GM12864 (cell line): ENCODE data around the gene TAL2.

Experiments used
- DNase-seq: peaks from one replicate; pipeline ENCODE4 v3.0.0-alpha.2; 2011; ENCODE audit warnings: low read depth
- H3K4me3 ChIP-seq: 2 replicates; pipeline ENCODE4 v1.5.1; 2011; ENCODE audit warnings: mild to moderate bottlenecking, low read depth, low read length, control low read depth
- TF ChIP-seq, protein P1 (sequence below): IDR thresholded peaks from 2 replicates; pipeline ENCODE4 v1.5.1; 2011; ENCODE audit warnings: low read depth, mild to moderate bottlenecking, moderate library complexity, low read length, control low read depth, inconsistent platforms; ENCODE audit errors: missing control alignments

Gene TAL2

DNA sequence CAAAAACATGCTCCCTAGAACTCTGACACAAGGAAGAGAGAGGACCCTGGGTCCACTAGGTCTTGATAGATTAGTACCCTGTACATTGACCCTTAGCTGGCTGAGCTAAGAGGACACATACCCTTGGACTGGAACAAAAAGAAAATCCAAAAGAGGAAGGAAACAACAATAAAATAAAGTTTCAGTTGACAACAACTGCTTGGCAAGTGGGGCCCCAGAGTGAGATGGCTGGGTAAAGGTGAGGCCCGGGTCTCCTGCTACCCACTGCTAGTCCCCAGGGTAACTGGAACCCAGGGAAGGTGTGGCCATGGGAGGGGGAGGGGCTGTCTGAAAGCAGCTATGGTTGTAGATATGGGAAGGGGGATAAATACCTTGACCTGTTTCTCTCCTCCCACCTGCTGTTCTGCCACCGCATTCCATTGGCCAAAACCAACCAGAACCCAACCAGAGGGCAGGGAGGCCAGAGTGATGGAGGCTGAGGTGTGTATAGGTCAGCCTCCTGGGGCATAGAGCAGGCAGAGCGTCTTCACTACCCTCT, 11.7 kb downstream of the TAL2 start:
- H3K4me3 ChIP-seq = no peak overlapping the region
- TF ChIP-seq, protein P1, sequence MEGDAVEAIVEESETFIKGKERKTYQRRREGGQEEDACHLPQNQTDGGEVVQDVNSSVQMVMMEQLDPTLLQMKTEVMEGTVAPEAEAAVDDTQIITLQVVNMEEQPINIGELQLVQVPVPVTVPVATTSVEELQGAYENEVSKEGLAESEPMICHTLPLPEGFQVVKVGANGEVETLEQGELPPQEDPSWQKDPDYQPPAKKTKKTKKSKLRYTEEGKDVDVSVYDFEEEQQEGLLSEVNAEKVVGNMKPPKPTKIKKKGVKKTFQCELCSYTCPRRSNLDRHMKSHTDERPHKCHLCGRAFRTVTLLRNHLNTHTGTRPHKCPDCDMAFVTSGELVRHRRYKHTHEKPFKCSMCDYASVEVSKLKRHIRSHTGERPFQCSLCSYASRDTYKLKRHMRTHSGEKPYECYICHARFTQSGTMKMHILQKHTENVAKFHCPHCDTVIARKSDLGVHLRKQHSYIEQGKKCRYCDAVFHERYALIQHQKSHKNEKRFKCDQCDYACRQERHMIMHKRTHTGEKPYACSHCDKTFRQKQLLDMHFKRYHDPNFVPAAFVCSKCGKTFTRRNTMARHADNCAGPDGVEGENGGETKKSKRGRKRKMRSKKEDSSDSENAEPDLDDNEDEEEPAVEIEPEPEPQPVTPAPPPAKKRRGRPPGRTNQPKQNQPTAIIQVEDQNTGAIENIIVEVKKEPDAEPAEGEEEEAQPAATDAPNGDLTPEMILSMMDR = no peak
- no peak for DNase-seq

GRCh38 chr9:105676351-105676923, 14.2 kb downstream of the TAL2 start:
- H3K4me3 ChIP-seq = no peak overlapping the region
- TF ChIP-seq, protein P1 = no peak
- no peak for DNase-seq

DNA sequence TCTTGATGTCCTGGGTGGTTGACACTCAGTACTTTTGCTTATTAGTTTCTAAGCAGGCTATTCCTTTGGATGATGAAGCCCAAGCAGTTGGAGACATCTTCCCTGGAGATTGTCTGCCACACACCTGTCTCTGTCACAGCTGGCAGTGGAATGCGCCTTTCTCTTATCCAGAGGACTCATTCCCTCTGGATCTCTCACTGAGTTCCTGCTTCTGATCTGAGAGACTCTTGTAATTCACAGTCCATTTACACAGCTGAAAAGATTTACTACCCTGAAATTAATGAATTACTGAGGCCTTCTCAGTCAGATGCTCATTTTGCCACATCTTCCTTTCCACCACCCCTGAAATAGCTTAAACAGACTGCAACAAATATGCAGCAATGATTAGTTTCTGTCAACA, 15.9 kb downstream of the TAL2 start:
- TF ChIP-seq, protein P1 = no peak
- DNase-seq = no peak
- no peak overlapping the region for H3K4me3 ChIP-seq

GRCh38 chr9:105678781-105679180, 16.5 kb downstream of the TAL2 start:
- TF ChIP-seq, protein P1 = no peak
- no peak overlapping the region for H3K4me3 ChIP-seq
- DNase-seq = no peak

DNA sequence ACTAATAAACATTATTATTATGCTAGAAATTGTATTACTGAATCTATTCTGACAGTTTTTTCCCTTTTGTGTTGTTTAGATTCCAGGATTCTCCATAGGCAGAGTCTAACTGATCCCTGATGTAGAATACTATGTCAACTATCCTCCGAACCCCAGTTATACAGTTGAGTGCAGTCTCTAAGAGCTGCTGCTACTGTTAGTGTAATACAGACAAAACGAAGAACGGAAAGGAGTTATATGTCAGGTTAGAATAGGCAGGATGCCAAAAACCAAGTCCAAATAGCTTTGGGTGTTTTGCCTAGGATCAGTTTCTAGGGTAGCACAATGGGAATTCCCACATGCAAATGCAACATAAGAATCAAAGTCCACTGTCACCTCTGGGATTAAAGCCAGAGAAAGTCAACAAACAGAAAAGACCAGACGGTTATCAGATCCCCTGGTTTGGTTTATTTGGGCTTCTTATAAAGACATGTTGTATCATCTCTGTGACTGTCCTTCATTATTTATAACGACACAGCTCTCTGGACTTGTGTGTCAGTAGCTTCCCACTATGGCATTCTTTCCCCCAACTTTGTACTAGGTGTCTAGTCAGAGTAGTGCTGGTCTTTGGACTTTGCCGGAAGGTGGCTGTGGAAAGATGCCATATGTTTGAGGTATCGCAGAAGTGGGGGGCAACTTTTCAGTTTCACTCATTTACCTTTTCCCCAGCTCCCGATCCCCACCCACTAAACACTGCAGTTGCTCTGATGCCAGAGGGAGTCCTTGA, 17.2 kb downstream of the TAL2 start:
- no peak for DNase-seq
- no peak overlapping the region for H3K4me3 ChIP-seq
- TF ChIP-seq, protein P1 = no peak

DNA sequence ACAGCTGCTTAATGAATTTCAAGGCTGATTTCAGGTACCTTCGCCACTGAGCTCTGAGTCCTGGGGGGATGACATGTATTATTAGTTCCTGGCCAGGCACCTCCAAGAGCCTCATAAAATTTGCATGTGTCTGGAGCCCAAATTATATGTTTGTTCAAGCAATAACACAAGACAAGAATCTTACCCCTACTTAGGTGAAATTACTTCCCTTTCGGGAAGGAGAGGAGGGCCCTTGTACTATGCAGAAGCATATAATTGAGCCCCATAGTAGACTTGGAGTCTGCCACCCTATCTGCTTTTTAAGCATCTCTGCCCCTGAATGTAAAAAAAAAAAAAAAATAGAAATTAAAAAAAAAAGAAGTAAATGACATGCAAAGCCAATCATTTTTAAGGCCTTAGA, 19.1 kb downstream of the TAL2 start:
- TF ChIP-seq, protein P1 = no peak
- DNase-seq = no peak
- no peak overlapping the region for H3K4me3 ChIP-seq
